Measurements from ENCODE around the gene IFRD1. TPM values are rescaled to one million over a fixed set of nuclear protein-coding genes. Genes with fewer than 3 reads are reported as not detected.

IFRD1 gene
- total RNA-seq, 1 donor from 2014 or later, result 78.3 TPM

DNA sequence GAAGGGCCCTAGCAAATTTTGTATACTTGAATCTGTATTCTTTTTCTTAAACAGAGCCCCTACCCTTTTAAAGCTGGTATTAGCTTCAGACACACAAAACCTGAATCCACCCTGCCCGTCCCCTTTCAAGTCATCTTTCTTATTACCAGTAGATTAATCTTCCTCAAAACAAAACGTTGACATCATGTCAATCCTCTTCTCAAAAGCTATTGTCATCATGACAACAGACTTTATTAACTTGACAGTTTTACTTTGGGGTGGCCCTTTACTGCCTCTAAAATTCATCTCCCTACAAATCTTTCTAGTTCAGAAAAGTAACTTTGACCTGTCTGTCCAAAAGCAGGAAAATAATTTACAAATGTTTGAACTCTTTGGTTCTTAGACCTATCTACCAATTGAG lies 21.5 kb upstream of the IFRD1 start:
- peaks cover 8% of the 10 kb centered on the region for H3K4me1 Mint-ChIP-seq (ENCODE audit: unreplicated experiment)
- no peaks in the 10 kb centered on the region for H3K36me3 Mint-ChIP-seq (ENCODE audit: unreplicated experiment)
- no peaks in the 10 kb centered on the region for H3K27me3 Mint-ChIP-seq (ENCODE audit: unreplicated experiment)
- TF ChIP-seq, protein P1, sequence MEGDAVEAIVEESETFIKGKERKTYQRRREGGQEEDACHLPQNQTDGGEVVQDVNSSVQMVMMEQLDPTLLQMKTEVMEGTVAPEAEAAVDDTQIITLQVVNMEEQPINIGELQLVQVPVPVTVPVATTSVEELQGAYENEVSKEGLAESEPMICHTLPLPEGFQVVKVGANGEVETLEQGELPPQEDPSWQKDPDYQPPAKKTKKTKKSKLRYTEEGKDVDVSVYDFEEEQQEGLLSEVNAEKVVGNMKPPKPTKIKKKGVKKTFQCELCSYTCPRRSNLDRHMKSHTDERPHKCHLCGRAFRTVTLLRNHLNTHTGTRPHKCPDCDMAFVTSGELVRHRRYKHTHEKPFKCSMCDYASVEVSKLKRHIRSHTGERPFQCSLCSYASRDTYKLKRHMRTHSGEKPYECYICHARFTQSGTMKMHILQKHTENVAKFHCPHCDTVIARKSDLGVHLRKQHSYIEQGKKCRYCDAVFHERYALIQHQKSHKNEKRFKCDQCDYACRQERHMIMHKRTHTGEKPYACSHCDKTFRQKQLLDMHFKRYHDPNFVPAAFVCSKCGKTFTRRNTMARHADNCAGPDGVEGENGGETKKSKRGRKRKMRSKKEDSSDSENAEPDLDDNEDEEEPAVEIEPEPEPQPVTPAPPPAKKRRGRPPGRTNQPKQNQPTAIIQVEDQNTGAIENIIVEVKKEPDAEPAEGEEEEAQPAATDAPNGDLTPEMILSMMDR (IDR thresholded peaks at IDR 0.05), result no peak
- H3K9me3 Mint-ChIP-seq (ENCODE audit: unreplicated experiment), result peaks cover 7% of the 10 kb centered on the region
- no peak overlapping the region for H3K27ac Mint-ChIP-seq (ENCODE audit: unreplicated experiment)
- no peak for DNase-seq (ENCODE audit: extremely low spot score, unreplicated experiment)
- no peak overlapping the region for H3K4me3 Mint-ChIP-seq (ENCODE audit: unreplicated experiment)

DNA sequence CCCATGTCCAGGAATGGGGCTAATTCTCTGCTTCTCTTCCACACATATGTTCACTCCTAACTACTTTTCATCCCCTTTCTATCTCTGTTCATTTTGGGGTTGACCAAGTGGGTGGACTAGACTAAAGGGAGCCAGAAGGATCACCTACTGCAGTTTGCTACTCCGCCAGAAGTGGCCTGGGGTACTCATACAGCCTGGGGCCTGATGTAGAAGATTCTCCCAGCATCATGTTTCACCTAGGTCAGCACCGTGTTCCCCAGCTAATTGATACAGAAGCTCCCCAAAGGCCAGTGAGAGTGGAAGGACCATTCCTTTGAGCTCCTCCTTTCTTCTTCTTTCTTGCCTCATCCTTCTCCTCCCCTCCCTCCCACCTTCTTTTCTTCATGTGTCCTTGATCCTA lies 19.6 kb upstream of the IFRD1 start:
- Mint-ChIP-seq H3K4me3 (ENCODE audit: unreplicated experiment) (no peak overlapping the region), H3K4me1 (ENCODE audit: unreplicated experiment) (peaks cover 7% of the 10 kb centered on the region), H3K27ac (ENCODE audit: unreplicated experiment) (no peak overlapping the region), H3K36me3 (ENCODE audit: unreplicated experiment) (no peaks in the 10 kb centered on the region), H3K9me3 (ENCODE audit: unreplicated experiment) (peaks cover 7% of the 10 kb centered on the region), H3K27me3 (ENCODE audit: unreplicated experiment) (no peaks in the 10 kb centered on the region)
- TF ChIP-seq, protein P1 (IDR thresholded peaks at IDR 0.05), result no peak
- no peak for DNase-seq (ENCODE audit: extremely low spot score, unreplicated experiment)

DNA sequence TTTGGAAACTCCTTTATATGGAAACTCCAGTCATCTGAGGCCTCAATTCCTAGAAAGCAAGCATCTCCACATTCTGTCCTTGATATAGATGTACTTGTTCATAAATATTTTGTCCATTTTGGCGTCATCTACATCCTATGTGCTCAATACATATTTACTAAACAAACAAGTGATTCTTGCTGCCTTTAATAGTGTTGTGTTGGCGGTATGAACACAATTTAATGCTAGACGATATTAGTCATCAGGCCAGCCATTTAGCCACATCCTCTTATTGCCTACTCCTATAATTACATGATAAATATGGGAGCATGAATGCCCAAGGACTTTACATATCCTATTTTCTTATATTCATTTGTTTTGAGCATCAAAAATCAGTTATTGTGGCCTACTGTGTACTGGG lies 18.5 kb upstream of the IFRD1 start:
- Mint-ChIP-seq H3K27me3 (ENCODE audit: unreplicated experiment) (no peaks in the 10 kb centered on the region), H3K36me3 (ENCODE audit: unreplicated experiment) (no peaks in the 10 kb centered on the region)

DNA sequence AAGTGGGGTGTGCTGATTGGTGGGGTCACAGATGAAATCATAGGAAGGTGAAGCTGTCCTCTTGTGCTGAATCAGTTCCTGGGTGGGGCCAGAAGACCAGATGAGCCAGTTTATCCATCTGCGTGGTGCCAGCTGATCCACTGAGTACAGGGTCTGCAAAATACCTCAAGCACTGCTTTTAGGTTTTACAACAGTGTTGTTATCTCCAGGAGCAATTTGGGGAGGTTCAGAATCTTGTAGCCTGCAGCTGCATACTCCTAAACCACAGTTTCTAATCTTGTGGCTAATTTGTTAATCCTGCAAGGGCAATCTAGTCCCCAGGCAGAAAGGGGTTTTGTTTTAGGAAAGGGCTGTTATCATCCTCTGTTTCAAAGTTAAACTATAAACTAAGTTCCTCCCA lies 17.0 kb upstream of the IFRD1 start:
- H3K4me1 Mint-ChIP-seq (ENCODE audit: unreplicated experiment), result peaks cover 15% of the 10 kb centered on the region
- H3K27ac Mint-ChIP-seq (ENCODE audit: unreplicated experiment), result no peak overlapping the region
- TF ChIP-seq, protein P1 (IDR thresholded peaks at IDR 0.05), result no peak
- H3K27me3 Mint-ChIP-seq (ENCODE audit: unreplicated experiment), result no peaks in the 10 kb centered on the region
- no peak for DNase-seq (ENCODE audit: extremely low spot score, unreplicated experiment)
- H3K36me3 Mint-ChIP-seq (ENCODE audit: unreplicated experiment), result no peaks in the 10 kb centered on the region
- peaks cover 7% of the 10 kb centered on the region for H3K9me3 Mint-ChIP-seq (ENCODE audit: unreplicated experiment)
- no peak overlapping the region for H3K4me3 Mint-ChIP-seq (ENCODE audit: unreplicated experiment)

More for the DNA sequence above, 18.5 kb upstream of the IFRD1 start:
- Mint-ChIP-seq H3K4me3 (ENCODE audit: unreplicated experiment) (no peak overlapping the region), H3K27ac (ENCODE audit: unreplicated experiment) (no peak overlapping the region), H3K9me3 (ENCODE audit: unreplicated experiment) (peaks cover 7% of the 10 kb centered on the region), H3K4me1 (ENCODE audit: unreplicated experiment) (peaks cover 9% of the 10 kb centered on the region)
- no peak for DNase-seq (ENCODE audit: extremely low spot score, unreplicated experiment)
- TF ChIP-seq, protein P1 (IDR thresholded peaks at IDR 0.05), result no peak

DNA sequence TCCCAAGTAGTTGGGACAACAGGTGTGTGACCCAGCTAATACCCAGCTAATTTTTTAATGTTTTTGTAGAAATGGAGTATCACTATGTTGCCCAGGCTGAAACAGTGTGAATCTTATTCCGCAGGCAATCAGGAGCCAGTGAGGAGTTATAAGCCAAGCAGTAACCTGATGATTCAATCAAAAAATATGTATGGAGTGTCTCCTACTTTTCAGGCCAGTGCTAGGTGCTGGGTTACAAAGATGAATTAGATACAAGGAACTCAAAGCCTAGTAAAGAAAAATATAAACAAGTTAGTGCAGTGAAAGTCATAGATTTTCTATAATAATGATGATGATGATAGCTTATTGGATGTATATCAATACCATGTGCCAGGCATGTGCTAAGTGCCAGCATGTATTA lies 13.2 kb upstream of the IFRD1 start:
- DNase-seq (ENCODE audit: extremely low spot score, unreplicated experiment), result no peak
- H3K9me3 Mint-ChIP-seq (ENCODE audit: unreplicated experiment), result peaks cover 7% of the 10 kb centered on the region
- TF ChIP-seq, protein P1 (IDR thresholded peaks at IDR 0.05), result no peak
- no peaks in the 10 kb centered on the region for H3K36me3 Mint-ChIP-seq (ENCODE audit: unreplicated experiment)
- H3K4me3 Mint-ChIP-seq (ENCODE audit: unreplicated experiment), result no peak overlapping the region
- no peak overlapping the region for H3K27ac Mint-ChIP-seq (ENCODE audit: unreplicated experiment)
- H3K27me3 Mint-ChIP-seq (ENCODE audit: unreplicated experiment), result no peaks in the 10 kb centered on the region
- H3K4me1 Mint-ChIP-seq (ENCODE audit: unreplicated experiment), result peaks cover 15% of the 10 kb centered on the region
